HFF-Myc (cell line): ENCODE results near the gene LIPK.
"Not testable (repeated sequence)": the region's sequence is repeated elsewhere in the genome, so short reads cannot be mapped to it uniquely, and the experiment has no call there.

Source experiments
- DNase-seq: peaks from one replicate; pipeline ENCODE4 v3.0.0-alpha.2; 2011; ENCODE audit warnings: low read depth; ENCODE audit errors: extremely low read depth
- H3K4me3 ChIP-seq: replicated peaks from 2 replicates; pipeline ENCODE4 v1.5.1; 2011; ENCODE audit warnings: low read depth, mild to moderate bottlenecking, control low read depth, low read length
- CTCF ChIP-seq: IDR thresholded peaks from 2 replicates; pipeline ENCODE4 v1.5.1; 2012; ENCODE audit warnings: mild to moderate bottlenecking, low read depth, low read length, control low read depth; ENCODE audit errors: missing control alignments

Gene LIPK

GRCh38 chr10:88721392-88721791, 15.3 kb downstream of the LIPK start:
- no peak overlapping the region for H3K4me3 ChIP-seq
- DNase-seq, result no peak
- TF ChIP-seq CTCF, result no peak

- TF ChIP-seq CTCF, result no peak
- DNase-seq, result no peak
- no peak overlapping the region for H3K4me3 ChIP-seq
Measured at GRCh38 chr10:88725798-88726197, 19.7 kb downstream of the LIPK start.

GRCh38 chr10:88728107-88728763, 22.2 kb downstream of the LIPK start:
- DNase-seq, result no peak
- H3K4me3 ChIP-seq, result no peak overlapping the region
- peak; percentile 61 for TF ChIP-seq CTCF

- H3K4me3 ChIP-seq, result no peak overlapping the region
- no peak for DNase-seq
- no peak for TF ChIP-seq CTCF
Measured at GRCh38 chr10:88730864-88731263, 24.8 kb downstream of the LIPK start.

GRCh38 chr10:88731296-88731695, 25.2 kb downstream of the LIPK start:
- TF ChIP-seq CTCF, result no peak

GRCh38 chr10:88733215-88733614, 27.2 kb downstream of the LIPK start:
- no peak for DNase-seq
- no peak for TF ChIP-seq CTCF

More at GRCh38 chr10:88731296-88731695, 25.2 kb downstream of the LIPK start:
- H3K4me3 ChIP-seq, result no peak overlapping the region
- DNase-seq, result no peak

GRCh38 chr10:88735661-88736060, 29.6 kb downstream of the LIPK start:
- TF ChIP-seq CTCF, result no peak
- DNase-seq, result no peak
- no peak overlapping the region for H3K4me3 ChIP-seq

More at GRCh38 chr10:88733215-88733614, 27.2 kb downstream of the LIPK start:
- H3K4me3 ChIP-seq, result no peak overlapping the region

- DNase-seq, H3K4me3 ChIP-seq: not testable (repeated sequence)
Measured at GRCh38 chr10:88741921-88742320, 35.9 kb downstream of the LIPK start.
